CMK (cell line): ENCODE measurements around the gene PSAPL1.

Experiments
- DNase-seq: peaks from one replicate; pipeline ENCODE4 v3.0.0-alpha.2; 2010; ENCODE audit warnings: low read depth

Gene PSAPL1

GRCh38 chr4:7381890-7382633 is 52.7 kb downstream of the PSAPL1 start:
- no peak for DNase-seq

GRCh38 chr4:7381221-7381889 is 53.4 kb downstream of the PSAPL1 start:
- DNase-seq: no peak
